PC-3 (cell line): ENCODE results near the gene INSL6.
"Not testable (repeated sequence)": the region's sequence is repeated elsewhere in the genome, so short reads cannot be mapped to it uniquely, and the experiment has no call there.

Source experiments
- EZH2 ChIP-seq: fragments of 300-600 bp; sonication (generic); IDR thresholded peaks from one replicate; pipeline ENCODE4 v1.6.1; 2017; ENCODE audit warnings: antibody characterized with exemption, mild to moderate bottlenecking, low read length; ENCODE audit not compliant: unreplicated experiment
- TF ChIP-seq, protein P1 (sequence below): fragments of 300-600 bp; sonication (generic); conservative IDR thresholded peaks from 2 replicates; pipeline ENCODE4 v1.5.1; 2017; ENCODE audit warnings: antibody characterized with exemption, low read depth, mild to moderate bottlenecking, low read length

DNA sequence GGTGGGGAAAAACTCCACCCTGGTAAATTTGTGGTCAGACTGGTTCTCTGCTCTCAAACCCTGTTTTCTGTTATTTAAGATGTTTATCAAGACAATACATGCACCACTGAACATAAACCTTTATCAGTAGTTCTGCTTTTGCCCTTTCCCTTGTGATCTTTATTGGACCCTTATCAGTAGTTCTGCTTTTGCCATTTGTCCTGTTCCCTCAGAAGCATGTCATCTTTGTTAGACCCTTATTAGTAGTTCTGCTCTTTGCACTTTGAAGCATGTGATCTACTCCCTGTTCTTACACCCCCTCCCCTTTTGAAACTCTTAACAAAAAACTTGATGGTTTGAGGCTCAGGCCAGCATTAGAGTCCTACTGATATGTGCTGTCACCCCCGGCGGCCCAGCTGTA lies 4.8 kb downstream of the INSL6 start:
- TF ChIP-seq, protein P1, sequence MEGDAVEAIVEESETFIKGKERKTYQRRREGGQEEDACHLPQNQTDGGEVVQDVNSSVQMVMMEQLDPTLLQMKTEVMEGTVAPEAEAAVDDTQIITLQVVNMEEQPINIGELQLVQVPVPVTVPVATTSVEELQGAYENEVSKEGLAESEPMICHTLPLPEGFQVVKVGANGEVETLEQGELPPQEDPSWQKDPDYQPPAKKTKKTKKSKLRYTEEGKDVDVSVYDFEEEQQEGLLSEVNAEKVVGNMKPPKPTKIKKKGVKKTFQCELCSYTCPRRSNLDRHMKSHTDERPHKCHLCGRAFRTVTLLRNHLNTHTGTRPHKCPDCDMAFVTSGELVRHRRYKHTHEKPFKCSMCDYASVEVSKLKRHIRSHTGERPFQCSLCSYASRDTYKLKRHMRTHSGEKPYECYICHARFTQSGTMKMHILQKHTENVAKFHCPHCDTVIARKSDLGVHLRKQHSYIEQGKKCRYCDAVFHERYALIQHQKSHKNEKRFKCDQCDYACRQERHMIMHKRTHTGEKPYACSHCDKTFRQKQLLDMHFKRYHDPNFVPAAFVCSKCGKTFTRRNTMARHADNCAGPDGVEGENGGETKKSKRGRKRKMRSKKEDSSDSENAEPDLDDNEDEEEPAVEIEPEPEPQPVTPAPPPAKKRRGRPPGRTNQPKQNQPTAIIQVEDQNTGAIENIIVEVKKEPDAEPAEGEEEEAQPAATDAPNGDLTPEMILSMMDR = not testable (repeated sequence)
- TF ChIP-seq EZH2 = not testable (repeated sequence)
